ENCODE measurements around the gene ZFYVE27. TPM values are rescaled to one million over a fixed set of nuclear protein-coding genes. Genes with fewer than 3 reads are reported as not detected.

Gene ZFYVE27
- total and polyA plus RNA-seq, 10 of the 15 experiments (the other 5 are each of a cell fraction or from before 2014, with no cell fraction given): 1.1 to 28.9 (median 21.4) TPM

GRCh38 chr10:97771055-97771891, 34.3 kb downstream of the ZFYVE27 start (continued):
- TF ChIP-seq ZNF687 (IDR thresholded peaks at IDR 0.05) (no peak), BCLAF1 (IDR thresholded peaks at IDR 0.05) (no peak), FOS (IDR thresholded peaks at IDR 0.05; ENCODE audit: borderline replicate concordance, extremely low read depth, insufficient read length) (no peak), HSF1 (IDR thresholded peaks at IDR 0.05; ENCODE audit: low read depth, low read length) (no peak)
